Measurements from ENCODE around the gene IGDCC3.
"Not testable (repeated sequence)": the region's sequence is repeated elsewhere in the genome, so short reads cannot be mapped to it uniquely, and the experiment has no call there.

IGDCC3 gene

GRCh38 chr15:65368302-65369211 is 9.2 kb downstream of the IGDCC3 start:
- no peak for DNase-seq

GRCh38 chr15:65366122-65366892 is 11.5 kb downstream of the IGDCC3 start:
- no peak for DNase-seq

GRCh38 chr15:65365229-65365628 is 12.6 kb downstream of the IGDCC3 start:
- no peak for DNase-seq

- DNase-seq, result no peak
These were observed 14.0 kb downstream of the IGDCC3 start for GRCh38 chr15:65363766-65364165.

- DNase-seq, result no peak
These were observed 14.5 kb downstream of the IGDCC3 start for GRCh38 chr15:65363306-65363705.

- DNase-seq, result no peak
These were observed 15.3 kb downstream of the IGDCC3 start for GRCh38 chr15:65362491-65362890.

GRCh38 chr15:65361708-65362459 is 15.9 kb downstream of the IGDCC3 start:
- no peak for DNase-seq

- DNase-seq, result no peak
These were observed 17.3 kb downstream of the IGDCC3 start for GRCh38 chr15:65360506-65360905.

- no peak for DNase-seq
These were observed 21.8 kb downstream of the IGDCC3 start for GRCh38 chr15:65355988-65356353.

- DNase-seq, result no peak
These were observed 22.4 kb downstream of the IGDCC3 start for GRCh38 chr15:65355173-65355987.

GRCh38 chr15:65354835-65355172 is 23.0 kb downstream of the IGDCC3 start:
- no peak for DNase-seq

- DNase-seq, result not testable (repeated sequence)
These were observed 25.8 kb downstream of the IGDCC3 start for GRCh38 chr15:65351972-65352371.

GRCh38 chr15:65349338-65349737 is 28.5 kb downstream of the IGDCC3 start:
- DNase-seq, result no peak

GRCh38 chr15:65347756-65348155 is 30.0 kb downstream of the IGDCC3 start:
- not testable (repeated sequence) for DNase-seq

GRCh38 chr15:65346856-65347598 is 30.8 kb downstream of the IGDCC3 start:
- DNase-seq, result no peak

GRCh38 chr15:65344914-65345275 is 32.9 kb downstream of the IGDCC3 start:
- DNase-seq, result no peak

GRCh38 chr15:65344214-65344913 is 33.4 kb downstream of the IGDCC3 start:
- DNase-seq, result no peak

- DNase-seq, result no peak
These were observed 34.3 kb downstream of the IGDCC3 start for GRCh38 chr15:65343374-65343981.

- DNase-seq, result no peak
These were observed 35.3 kb downstream of the IGDCC3 start for GRCh38 chr15:65342493-65342892.

GRCh38 chr15:65339920-65340319 is 37.9 kb downstream of the IGDCC3 start:
- no peak for DNase-seq

- no peak for DNase-seq
These were observed 38.4 kb downstream of the IGDCC3 start for GRCh38 chr15:65339416-65339815.
